GM19455 (cell line): ENCODE data around the gene GOLGA6L1.
"Not testable (repeated sequence)": the region's sequence is repeated elsewhere in the genome, so short reads cannot be mapped to it uniquely, and the experiment has no call there.

ENCODE experiments used
- ATAC-seq: cut with Tn5 transposase; IDR thresholded peaks from one replicate; pipeline ENCODE4 v1.9.1; 2021; ENCODE audit not compliant: unreplicated experiment

GOLGA6L1 gene

GRCh38 chr15:23136722-23137121 is at the start of gene GOLGA6L1:
TSS of gene GOLGA6L1 (minus strand) at chr15:23136822. CDS start at chr15:23136731, 91 bp downstream.
- not testable (repeated sequence) for ATAC-seq

GRCh38 chr15:23181201-23181600 is 44.6 kb upstream of the GOLGA6L1 start:
- ATAC-seq, result not testable (repeated sequence)

GRCh38 chr15:23180547-23180927 is 43.9 kb upstream of the GOLGA6L1 start:
- not testable (repeated sequence) for ATAC-seq

GRCh38 chr15:23179768-23180546 is 43.3 kb upstream of the GOLGA6L1 start:
- ATAC-seq, result not testable (repeated sequence)

- not testable (repeated sequence) for ATAC-seq
These were observed 40.1 kb upstream of the GOLGA6L1 start for GRCh38 chr15:23176683-23177082.

GRCh38 chr15:23175606-23176005 is 39.0 kb upstream of the GOLGA6L1 start:
- ATAC-seq, result not testable (repeated sequence)

GRCh38 chr15:23174609-23175140 is 38.1 kb upstream of the GOLGA6L1 start:
- ATAC-seq, result not testable (repeated sequence)

GRCh38 chr15:23132787-23133186 is 3.8 kb downstream of the GOLGA6L1 start:
- ATAC-seq, result not testable (repeated sequence)

GRCh38 chr15:23118208-23118607 is 18.4 kb downstream of the GOLGA6L1 start:
- no peak for ATAC-seq

- ATAC-seq, result no peak
These were observed 40.8 kb downstream of the GOLGA6L1 start for GRCh38 chr15:23095796-23096195.

- ATAC-seq, result no peak
These were observed 53.5 kb downstream of the GOLGA6L1 start for GRCh38 chr15:23083115-23083514.

- ATAC-seq, result not testable (repeated sequence)
These were observed 54.5 kb downstream of the GOLGA6L1 start for GRCh38 chr15:23081996-23082737.

GRCh38 chr15:23081271-23081670 is 55.4 kb downstream of the GOLGA6L1 start:
- ATAC-seq, result no peak

GRCh38 chr15:23079766-23080165 is 56.9 kb downstream of the GOLGA6L1 start:
- ATAC-seq, result no peak
